ENCODE results near the gene CALD1. TPM values are rescaled to one million over a fixed set of nuclear protein-coding genes. Genes with fewer than 3 reads are reported as not detected.

Gene CALD1
- polyA plus RNA-seq, 10 donors, result 121 to 190 (median 136) TPM

GRCh38 chr7:134993877-134994456 lies 214.5 kb downstream of the CALD1 start:
- DNase-seq, result no peak

DNA sequence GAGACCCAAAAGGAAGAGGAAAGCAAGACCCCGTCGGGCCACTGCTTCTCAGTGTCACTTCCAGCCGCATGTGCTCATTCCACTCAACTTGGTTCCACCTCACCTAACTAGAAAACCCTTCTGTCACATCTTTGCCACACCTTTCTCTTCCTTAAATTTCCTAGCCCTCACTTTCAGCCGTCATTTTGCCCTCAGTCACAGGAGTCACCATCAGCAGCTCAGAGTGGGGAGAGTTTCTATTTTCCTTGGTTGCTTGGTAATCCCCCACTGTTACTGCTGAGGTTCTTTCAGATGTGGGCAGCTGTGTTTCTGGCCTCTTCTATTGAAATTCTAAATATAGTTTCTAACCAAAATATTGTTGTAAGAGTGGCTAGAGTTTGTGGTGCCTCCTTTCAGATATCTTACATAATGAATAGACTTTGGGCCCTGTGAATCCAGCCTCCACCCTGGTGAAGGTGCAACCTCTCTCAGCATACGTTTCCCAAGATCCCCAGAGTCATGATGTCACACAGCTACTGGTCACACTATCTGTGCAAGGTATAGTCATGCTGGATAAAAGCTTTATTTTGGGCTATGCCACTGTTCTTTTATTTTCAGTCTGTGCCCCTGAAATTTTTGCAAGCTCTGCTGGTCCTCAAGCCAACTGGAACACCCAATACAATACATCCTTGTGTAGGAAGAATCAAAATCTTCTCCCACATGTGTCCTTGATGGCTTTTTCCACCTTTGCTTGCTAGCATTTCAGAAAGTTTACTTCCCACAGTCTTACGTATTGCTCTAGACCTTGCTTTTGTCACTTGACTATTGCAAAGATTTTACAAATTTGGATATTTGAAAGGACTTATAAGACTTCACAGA lies 216.0 kb downstream of the CALD1 start:
- no peak for DNase-seq

DNA sequence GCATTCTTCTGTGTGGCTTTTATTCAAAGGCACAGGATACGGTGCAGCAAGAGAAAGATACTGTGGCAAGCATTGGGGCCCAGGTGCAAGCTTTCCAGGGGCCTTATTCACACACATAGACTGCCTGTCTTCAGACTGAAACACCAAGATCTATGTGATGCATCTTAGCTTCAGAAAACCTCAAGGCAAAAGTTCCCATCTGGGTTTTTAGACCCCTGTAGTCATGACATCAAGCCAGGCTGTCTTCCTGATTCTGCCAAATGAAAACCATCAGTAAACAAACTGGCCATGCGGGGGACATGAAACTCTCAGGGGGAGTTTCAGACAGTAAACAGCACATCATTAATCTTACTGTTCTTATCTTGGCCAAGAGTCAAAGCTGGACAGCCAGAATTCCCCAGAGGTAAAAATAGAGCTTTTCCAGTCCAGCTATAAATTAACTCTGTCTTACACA lies 216.7 kb downstream of the CALD1 start:
- peak in 1 of 3 donors; percentile 30 for DNase-seq

DNA sequence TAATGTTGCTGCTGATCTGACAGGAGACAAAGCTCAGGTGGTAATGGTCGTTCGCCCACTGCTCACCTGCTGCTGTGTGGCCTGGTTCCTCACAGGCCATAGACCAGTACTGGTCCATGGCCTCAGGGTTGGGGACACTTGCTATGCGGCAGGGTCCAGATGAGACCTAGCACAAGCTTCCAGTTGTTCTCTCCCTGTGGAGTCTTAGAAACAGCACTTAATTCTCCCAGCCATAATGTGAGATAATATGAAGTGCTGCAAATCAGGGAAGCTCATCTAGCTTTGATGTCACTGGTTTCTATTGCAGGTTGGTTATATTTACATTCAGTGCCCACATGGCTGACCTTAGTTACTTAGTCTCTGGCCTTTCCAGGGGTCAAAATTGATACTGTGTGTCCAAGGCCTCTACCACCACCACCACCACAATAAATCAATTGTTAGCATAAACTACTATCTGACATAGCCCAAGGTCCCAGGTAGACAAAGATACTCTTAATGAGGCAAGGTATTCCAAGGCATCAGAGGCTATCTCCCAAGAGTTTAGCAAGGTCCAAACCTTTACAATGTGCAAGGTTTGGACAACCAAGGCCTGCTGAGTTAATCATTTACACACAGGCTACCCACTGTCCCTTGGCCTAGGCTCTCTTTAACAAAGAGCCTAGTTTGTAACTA lies 217.9 kb downstream of the CALD1 start:
- DNase-seq, result no peak

- no peak for DNase-seq
Observed at GRCh38 chr7:134999136-134999535, 219.7 kb downstream of the CALD1 start.

DNA sequence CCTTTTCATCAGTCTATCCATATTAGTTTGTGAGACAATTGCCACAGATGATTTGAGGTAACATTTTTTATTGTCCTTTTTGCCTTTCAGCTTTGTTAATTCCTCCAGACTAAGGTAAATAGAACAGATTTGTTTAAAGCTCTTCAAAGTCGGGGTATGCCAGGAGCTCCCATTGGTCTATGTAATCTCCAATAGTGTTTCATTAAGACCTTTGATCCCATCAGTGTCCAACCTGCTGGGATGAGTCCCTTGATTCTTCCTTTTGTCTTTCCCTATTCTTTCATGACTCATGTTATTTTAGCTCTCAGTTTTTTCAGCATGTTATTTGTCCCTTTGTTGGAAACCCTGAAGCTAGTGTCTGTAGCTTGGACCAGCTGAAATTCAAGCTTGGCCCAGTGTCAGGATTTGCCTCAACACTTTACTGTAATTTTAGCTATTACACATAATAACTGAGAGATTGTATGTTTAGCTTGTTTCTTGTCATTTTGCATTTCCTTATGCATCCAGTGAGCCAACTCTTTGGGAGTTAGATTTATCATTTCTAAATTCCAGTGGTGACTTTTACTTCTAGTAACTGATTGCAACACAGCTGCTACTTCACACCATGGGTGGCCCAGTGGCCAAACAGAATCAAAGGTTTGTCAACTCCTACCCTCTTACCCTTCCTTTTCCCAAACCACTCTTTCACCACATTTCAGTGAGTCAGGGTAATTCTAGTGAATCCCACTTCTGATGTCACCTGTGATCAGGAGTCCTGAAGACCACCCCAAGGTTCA lies 222.1 kb downstream of the CALD1 start:
- DNase-seq, result no peak

DNA sequence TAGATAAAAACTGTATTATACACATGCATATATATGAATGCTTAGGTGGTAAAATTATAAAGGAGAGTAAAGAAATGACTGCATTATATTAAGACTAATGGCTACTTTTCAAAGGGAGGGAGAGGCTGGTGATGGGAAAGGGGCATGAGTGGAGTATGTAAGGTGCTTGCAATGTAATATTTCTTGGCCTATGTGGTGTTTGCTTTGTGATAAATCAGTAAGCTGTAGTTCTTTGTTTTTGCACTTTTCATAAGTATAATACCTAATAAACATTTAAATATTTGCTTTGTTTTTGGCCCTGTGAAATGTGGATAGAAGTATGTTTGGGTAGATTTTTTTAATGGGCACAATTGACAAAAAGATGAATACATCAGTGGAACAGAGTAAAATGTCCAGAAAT lies 232.8 kb downstream of the CALD1 start:
- DNase-seq, result no peak

Other genes with a start within 250 kb of the CALD1 start
- under 1 TPM in 9 of 10 donors, not detected in 1; 0.08 to 0.67 (median 0.27) TPM for gene AKR1B15, start 230.5 kb upstream of the CALD1 start, polyA plus RNA-seq (ENCODE audit: insufficient read length in 10 of 10)
- gene BPGM, start 132.8 kb upstream of the CALD1 start, polyA plus RNA-seq (ENCODE audit: insufficient read length in 10 of 10), result 10 to 100 TPM; 18.2 to 84.5 (median 26.1) TPM
- 1 to 10 TPM; 1.8 to 7.6 (median 3.3) TPM for gene AGBL3, start 206.9 kb downstream of the CALD1 start, polyA plus RNA-seq (ENCODE audit: insufficient read length in 10 of 10)